Endodermal cell (in vitro differentiated cells): ENCODE results near the gene OR8A1. TPM values are rescaled to one million over a fixed set of nuclear protein-coding genes. Genes with fewer than 3 reads are reported as not detected.

Experiments
- DNase-seq: peaks from one replicate; pipeline ENCODE4 v3.0.0-alpha.2; 2017
- H3K27ac ChIP-seq: 2 replicates; pipeline ENCODE4 v1.5.1; 2013; ENCODE audit warnings: mild to moderate bottlenecking, low read depth, low read length, moderate library complexity
- H3K27me3 ChIP-seq: 2 replicates; pipeline ENCODE4 v1.6.1; 2013; ENCODE audit warnings: mild to moderate bottlenecking, low read length, moderate library complexity; ENCODE audit not compliant: insufficient read depth, control insufficient read depth, poor library complexity, severe bottlenecking
- H3K36me3 ChIP-seq: 2 replicates; pipeline ENCODE4 v1.7.0; 2013; ENCODE audit warnings: mild to moderate bottlenecking, low read length, moderate library complexity; ENCODE audit not compliant: control insufficient read depth, insufficient read depth
- H3K4me1 ChIP-seq: one replicate; pipeline ENCODE4 v1.7.0; 2013; ENCODE audit warnings: low read length; ENCODE audit not compliant: control insufficient read depth, insufficient read depth
- H3K4me3 ChIP-seq: 2 replicates; pipeline ENCODE4 v1.5.1; 2013; ENCODE audit warnings: mild to moderate bottlenecking, low read length, moderate library complexity
- H3K9ac ChIP-seq: 2 replicates; pipeline ENCODE4 v1.6.1; 2013; ENCODE audit warnings: mild to moderate bottlenecking, low read length, moderate library complexity; ENCODE audit not compliant: poor library complexity, severe bottlenecking; ENCODE audit errors: extremely low read depth
- H3K9me3 ChIP-seq: 2 replicates; pipeline ENCODE4 v1.6.1; 2013; ENCODE audit warnings: mild to moderate bottlenecking, low read length, moderate library complexity; ENCODE audit not compliant: control insufficient read depth
- H3K27ac Mint-ChIP-seq: 2 replicates; pipeline ENCODE4 v1.8.0; 2020; ENCODE audit warnings: mixed read lengths
- H3K27me3 Mint-ChIP-seq: 2 replicates; pipeline ENCODE4 v1.8.0; 2021; ENCODE audit warnings: mild to moderate bottlenecking, mixed read lengths; ENCODE audit not compliant: insufficient read depth
- H3K36me3 Mint-ChIP-seq: 2 replicates; pipeline ENCODE4 v1.8.0; 2020; ENCODE audit warnings: low read depth, mixed read lengths
- H3K4me1 Mint-ChIP-seq: 2 replicates; pipeline ENCODE4 v1.8.0; 2020; ENCODE audit warnings: mixed read lengths
- H3K4me3 Mint-ChIP-seq: 2 replicates; pipeline ENCODE4 v1.8.0; 2020; ENCODE audit warnings: mild to moderate bottlenecking, moderate library complexity, mixed read lengths
- H3K9me3 Mint-ChIP-seq: 2 replicates; pipeline ENCODE4 v1.8.0; 2020; ENCODE audit warnings: mild to moderate bottlenecking, mixed read lengths
- CTCF ChIP-seq: fragments of 200-600 bp; sonication (generic); conservative IDR thresholded peaks from 2 replicates; pipeline ENCODE4 v1.5.0; 2021; ENCODE audit warnings: antibody characterized with exemption, mild to moderate bottlenecking
- WGBS, 2 experiments: methylation state at CpG; one replicate each; pipeline versions ENCODE4 v1.1.5 to v1.1.7; 2013; ENCODE audit warnings: missing lambda C conversion rate in 2 of 2, mixed read lengths in 1 of 2; ENCODE audit not compliant: insufficient coverage in 1 of 2, insufficient read length in 1 of 2; 5-methylcytosine and 5-hydroxymethylcytosine counted together
- total RNA-seq, 2 donors: library from RNA; stranded (reverse); fragmentation: NEBNext Ultra II Directional in 1 of 2; extraction: Animal tissue kit (Norgen Biotek cat#: 25700) in 1 of 2; gene quantifications; 2 replicates in 1 of 2; 3 replicates in 1 of 2; pipeline ENCODE4 v1.2.1, GENCODE V29; 2021

Gene OR8A1
- total RNA-seq, 2 donors from 2014 or later: 0.22 to 0.35 TPM

GRCh38 chr11:124578761-124579160, 9.0 kb downstream of the OR8A1 start:
- no peak for TF ChIP-seq CTCF
- Mint-ChIP-seq H3K4me3 (no peak overlapping the region), H3K9me3 (no peaks in the 10 kb centered on the region), H3K27me3 (no peaks in the 10 kb centered on the region), H3K36me3 (no peaks in the 10 kb centered on the region), H3K27ac (no peak overlapping the region), H3K4me1 (peaks cover 30% of the 10 kb centered on the region)
- Histone ChIP-seq H3K27ac (no peak overlapping the region), H3K9me3 (no peaks in the 10 kb centered on the region), H3K4me3 (no peak overlapping the region), H3K36me3 (no peaks in the 10 kb centered on the region), H3K9ac (no peak overlapping the region), H3K27me3 (no peaks in the 10 kb centered on the region), H3K4me1 (peaks cover 19% of the 10 kb centered on the region)
- DNase-seq: no peak
- 85 to 87% methylated on average over 3 to 4 of the region's 4 CpGs for WGBS, 2 experiments

- no peaks in the 10 kb centered on the region for H3K36me3 Mint-ChIP-seq
- 90 to 94% methylated on average over 4 to 6 of the region's 6 CpGs for WGBS, 2 experiments
- peaks cover 46% of the 10 kb centered on the region for H3K4me1 Mint-ChIP-seq
Measured at GRCh38 chr11:124581817-124582216, 12.0 kb downstream of the OR8A1 start.

GRCh38 chr11:124582565-124582964, 12.8 kb downstream of the OR8A1 start:
- WGBS, 2 experiments: 78 to 80% methylated on average over 1 to 2 of the region's 2 CpGs
- no peak for DNase-seq
- TF ChIP-seq CTCF: no peak

More at GRCh38 chr11:124581817-124582216, 12.0 kb downstream of the OR8A1 start:
- Histone ChIP-seq H3K4me1 (peaks cover 36% of the 10 kb centered on the region), H3K9me3 (no peaks in the 10 kb centered on the region), H3K36me3 (no peaks in the 10 kb centered on the region), H3K27ac (no peak overlapping the region), H3K9ac (no peak overlapping the region), H3K4me3 (no peak overlapping the region), H3K27me3 (no peaks in the 10 kb centered on the region)
- Mint-ChIP-seq H3K27me3 (no peaks in the 10 kb centered on the region), H3K27ac (no peak overlapping the region), H3K4me3 (no peak overlapping the region), H3K9me3 (no peaks in the 10 kb centered on the region)
- DNase-seq: no peak
- TF ChIP-seq CTCF: no peak

More at GRCh38 chr11:124582565-124582964, 12.8 kb downstream of the OR8A1 start:
- Mint-ChIP-seq H3K4me1 (peaks cover 46% of the 10 kb centered on the region), H3K4me3 (no peak overlapping the region), H3K36me3 (no peaks in the 10 kb centered on the region), H3K9me3 (no peaks in the 10 kb centered on the region), H3K27ac (no peak overlapping the region), H3K27me3 (no peaks in the 10 kb centered on the region)
- no peaks in the 10 kb centered on the region for H3K27me3 ChIP-seq
- H3K4me1 ChIP-seq: peaks cover 36% of the 10 kb centered on the region
- H3K27ac ChIP-seq: no peak overlapping the region
- H3K36me3 ChIP-seq: no peaks in the 10 kb centered on the region
- no peak overlapping the region for H3K9ac ChIP-seq
- H3K4me3 ChIP-seq: no peak overlapping the region
- H3K9me3 ChIP-seq: no peaks in the 10 kb centered on the region
